Aortic smooth muscle cell (primary cell): ENCODE data around the gene CD83. TPM values are rescaled to one million over a fixed set of nuclear protein-coding genes. Genes with fewer than 3 reads are reported as not detected.

Experiments used
- total RNA-seq: library from RNA; depleted of rRNA; stranded (reverse); fragments of >200 nt; gene quantifications from 2 replicates; pipeline ENCODE4 v1.2.3, GENCODE V29; 2014

CD83 gene, protein sequence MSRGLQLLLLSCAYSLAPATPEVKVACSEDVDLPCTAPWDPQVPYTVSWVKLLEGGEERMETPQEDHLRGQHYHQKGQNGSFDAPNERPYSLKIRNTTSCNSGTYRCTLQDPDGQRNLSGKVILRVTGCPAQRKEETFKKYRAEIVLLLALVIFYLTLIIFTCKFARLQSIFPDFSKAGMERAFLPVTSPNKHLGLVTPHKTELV
- total RNA-seq: 0.12 and 0.40 TPM in 2 replicates

DNA sequence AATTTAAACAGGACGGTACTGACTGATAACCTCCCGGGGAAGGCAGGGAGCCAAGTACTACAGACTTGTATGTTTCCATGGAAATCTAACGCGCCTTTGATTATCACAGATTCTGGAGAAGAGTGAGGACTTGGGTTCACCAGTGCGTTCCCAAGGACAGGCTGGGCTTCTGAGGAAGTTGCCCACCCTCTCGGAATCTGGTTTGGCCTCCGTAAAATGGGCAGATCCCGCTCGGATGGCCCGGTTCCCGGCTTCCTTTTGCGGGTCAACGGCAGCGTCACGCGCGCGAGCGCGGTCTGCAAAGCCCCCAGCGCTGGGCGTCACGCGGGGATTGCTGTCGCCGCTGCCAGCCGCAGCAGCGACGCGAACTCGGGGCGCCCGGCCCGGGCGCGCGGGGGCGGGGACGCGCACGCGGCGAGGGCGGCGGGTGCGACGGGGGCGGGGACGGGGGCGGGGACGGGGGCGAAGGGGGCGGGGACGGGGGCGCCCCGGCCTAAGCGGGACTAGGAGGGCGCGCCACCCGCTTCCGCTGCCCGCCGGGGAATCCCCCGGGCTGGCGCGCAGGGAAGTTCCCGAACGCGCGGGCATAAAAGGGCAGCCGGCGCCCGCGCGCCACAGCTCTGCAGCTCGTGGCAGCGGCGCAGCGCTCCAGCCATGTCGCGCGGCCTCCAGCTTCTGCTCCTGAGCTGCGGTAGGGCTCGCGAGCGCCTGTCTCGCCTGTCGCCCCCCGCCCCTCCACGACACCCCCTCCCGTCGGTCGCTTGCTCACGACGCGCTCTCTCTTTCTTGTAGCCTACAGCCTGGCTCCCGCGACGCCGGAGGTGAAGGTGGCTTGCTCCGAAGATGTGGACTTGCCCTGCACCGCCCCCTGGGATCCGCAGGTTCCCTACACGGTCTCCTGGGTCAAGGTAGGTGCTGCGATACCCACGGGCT lies at the start of gene CD83:
CD83 (plus strand) TSS at position 615 of the 933 bp plus-strand sequence; CDS start at position 655, 40 bp downstream.

Other genes with a start within 250 kb of the CD83 start
- 0.06 and 0.40 TPM in 2 replicates for gene RNF182, start 192.8 kb upstream of the CD83 start, total RNA-seq